Cardiac fibroblast (primary cell): Measurements from ENCODE around the gene IMP4.

ENCODE experiments used
- DNase-seq, 2 donors: peaks; one replicate each; pipeline versions ENCODE4 v3.0.0 to v3.0.0-alpha.2; 2010; ENCODE audit warnings: low read depth in 2 of 2
- H3K4me3 ChIP-seq, 2 donors: replicated peaks in 1 of 2; 1 replicate in 1 of 2; 2 replicates in 1 of 2; pipeline ENCODE4 v1.5.1; 2011; ENCODE audit warnings: low read depth in 2 of 2, low read length in 2 of 2, mild to moderate bottlenecking in 2 of 2, moderate library complexity in 1 of 2
- CTCF ChIP-seq: IDR thresholded peaks from one replicate; pipeline ENCODE4 v1.5.1; 2011; ENCODE audit warnings: low read depth, mild to moderate bottlenecking, low read length, inconsistent platforms

The IMP4 gene

DNA sequence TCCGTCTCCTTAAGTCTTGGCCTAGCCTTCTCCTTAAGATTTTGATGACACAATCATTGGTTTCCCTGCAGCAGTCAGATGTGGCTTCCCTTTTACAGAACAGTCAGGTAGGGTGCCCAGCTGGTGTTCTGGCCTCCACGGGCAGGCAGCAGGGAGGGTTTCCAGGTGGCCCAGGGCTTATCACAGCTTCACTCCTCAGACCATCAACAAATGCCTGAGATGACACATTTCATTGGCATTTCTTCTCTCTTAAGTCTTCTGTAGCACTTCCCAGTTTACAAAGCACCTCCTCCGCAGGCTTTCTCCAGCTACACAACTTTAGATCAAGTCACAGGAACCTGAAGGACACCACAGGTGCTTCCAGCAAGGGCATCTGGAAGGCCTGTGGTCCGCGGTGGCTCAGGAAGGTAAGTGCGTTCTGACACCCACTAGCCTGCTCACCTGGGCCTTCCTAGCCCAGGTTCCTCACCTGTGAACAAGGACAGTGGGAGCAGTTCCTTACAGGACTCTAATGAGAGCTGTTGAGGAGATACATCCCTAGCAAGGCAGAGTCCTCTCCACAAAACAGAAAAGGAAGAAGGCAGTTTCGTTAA, 50.7 kb downstream of the IMP4 start:
- TF ChIP-seq CTCF: no peak
- H3K4me3 ChIP-seq: no peak overlapping the region
- no peak for DNase-seq
